ENCODE data around the gene IL17B.
A peak's percentile ranks its signal among the peaks of the same experiment; 100 is the strongest.

IL17B gene

GRCh38 chr5:149348518-149348917 is 30.6 kb downstream of the IL17B start:
- Mint-ChIP-seq H3K27ac (peak overlapping the region; percentile 82), H3K9me3 (no peaks in the 10 kb centered on the region), H3K36me3 (ENCODE audit: low read depth) (peaks cover 74% of the 10 kb centered on the region), H3K4me1 (peaks cover 79% of the 10 kb centered on the region), H3K4me3 (peak overlapping the region; percentile 95), H3K27me3 (no peaks in the 10 kb centered on the region)
- DNase-seq, result no peak
- no peak for ATAC-seq

- peaks cover 58% of the 10 kb centered on the region for H3K4me1 Mint-ChIP-seq
- peak overlapping the region; percentile 94 for H3K27ac Mint-ChIP-seq
- H3K9me3 Mint-ChIP-seq, result no peaks in the 10 kb centered on the region
- no peaks in the 10 kb centered on the region for H3K27me3 Mint-ChIP-seq
- H3K4me3 Mint-ChIP-seq, result peak overlapping the region; percentile 95
- ATAC-seq, result no peak
- peak; percentile 25 for DNase-seq
- H3K36me3 Mint-ChIP-seq (ENCODE audit: low read depth), result peaks cover 51% of the 10 kb centered on the region
These were observed 33.2 kb downstream of the IL17B start for GRCh38 chr5:149345892-149346222.

GRCh38 chr5:149345147-149345891 is 33.8 kb downstream of the IL17B start, which contains the start of gene GRPEL2:
Gene GRPEL2 (plus strand): TSS chr5:149345499. CDS start chr5:149345540, 41 bp downstream.
- ATAC-seq (peak; percentile 99), DNase-seq (peak; percentile 92)
- peaks cover 53% of the 10 kb centered on the region for H3K4me1 Mint-ChIP-seq
- peak within 1 kb of the TSS; percentile 95 for H3K4me3 Mint-ChIP-seq
- peaks cover 45% of the 10 kb centered on the region for H3K36me3 Mint-ChIP-seq (ENCODE audit: low read depth)
- H3K9me3 Mint-ChIP-seq, result no peaks in the 10 kb centered on the region
- H3K27ac Mint-ChIP-seq, result peak within 1 kb of the TSS; percentile 94
- no peaks in the 10 kb centered on the region for H3K27me3 Mint-ChIP-seq

- H3K9me3 Mint-ChIP-seq, result no peaks in the 10 kb centered on the region
- H3K27me3 Mint-ChIP-seq, result no peaks in the 10 kb centered on the region
- peaks cover 34% of the 10 kb centered on the region for H3K36me3 Mint-ChIP-seq (ENCODE audit: low read depth)
- peaks cover 43% of the 10 kb centered on the region for H3K4me1 Mint-ChIP-seq
- peak overlapping the region; percentile 95 for H3K4me3 Mint-ChIP-seq
- no peak for ATAC-seq
- no peak for DNase-seq
- peak overlapping the region; percentile 11 for H3K27ac Mint-ChIP-seq
These were observed 34.9 kb downstream of the IL17B start for GRCh38 chr5:149344151-149344550.

- Mint-ChIP-seq H3K4me1 (peaks cover 20% of the 10 kb centered on the region), H3K36me3 (ENCODE audit: low read depth) (peaks cover 11% of the 10 kb centered on the region), H3K4me3 (no peak overlapping the region), H3K27ac (no peak overlapping the region), H3K27me3 (peaks cover 3% of the 10 kb centered on the region), H3K9me3 (no peaks in the 10 kb centered on the region)
- ATAC-seq, result no peak
- no peak for DNase-seq
These were observed 37.2 kb downstream of the IL17B start for GRCh38 chr5:149341876-149342275.

- Mint-ChIP-seq H3K9me3 (no peaks in the 10 kb centered on the region), H3K27me3 (peaks cover 3% of the 10 kb centered on the region), H3K36me3 (ENCODE audit: low read depth) (peaks cover 6% of the 10 kb centered on the region), H3K4me1 (peaks cover 15% of the 10 kb centered on the region), H3K27ac (no peak overlapping the region), H3K4me3 (no peak overlapping the region)
- DNase-seq (no peak), ATAC-seq (no peak)
These were observed 38.2 kb downstream of the IL17B start for GRCh38 chr5:149340920-149341319.

- Mint-ChIP-seq H3K4me1 (no peaks in the 10 kb centered on the region), H3K27ac (no peak overlapping the region), H3K36me3 (ENCODE audit: low read depth) (no peaks in the 10 kb centered on the region), H3K9me3 (no peaks in the 10 kb centered on the region), H3K4me3 (no peak overlapping the region), H3K27me3 (peaks cover 3% of the 10 kb centered on the region)
- ATAC-seq, result no peak
- DNase-seq, result no peak
These were observed 40.7 kb downstream of the IL17B start for GRCh38 chr5:149338364-149338763.

- no peak for ATAC-seq
- Mint-ChIP-seq H3K27me3 (peaks cover 3% of the 10 kb centered on the region), H3K9me3 (no peaks in the 10 kb centered on the region), H3K27ac (no peak overlapping the region), H3K4me3 (no peak overlapping the region), H3K36me3 (ENCODE audit: low read depth) (no peaks in the 10 kb centered on the region), H3K4me1 (no peaks in the 10 kb centered on the region)
- no peak for DNase-seq
These were observed 41.4 kb downstream of the IL17B start for GRCh38 chr5:149337736-149338135.

DNA sequence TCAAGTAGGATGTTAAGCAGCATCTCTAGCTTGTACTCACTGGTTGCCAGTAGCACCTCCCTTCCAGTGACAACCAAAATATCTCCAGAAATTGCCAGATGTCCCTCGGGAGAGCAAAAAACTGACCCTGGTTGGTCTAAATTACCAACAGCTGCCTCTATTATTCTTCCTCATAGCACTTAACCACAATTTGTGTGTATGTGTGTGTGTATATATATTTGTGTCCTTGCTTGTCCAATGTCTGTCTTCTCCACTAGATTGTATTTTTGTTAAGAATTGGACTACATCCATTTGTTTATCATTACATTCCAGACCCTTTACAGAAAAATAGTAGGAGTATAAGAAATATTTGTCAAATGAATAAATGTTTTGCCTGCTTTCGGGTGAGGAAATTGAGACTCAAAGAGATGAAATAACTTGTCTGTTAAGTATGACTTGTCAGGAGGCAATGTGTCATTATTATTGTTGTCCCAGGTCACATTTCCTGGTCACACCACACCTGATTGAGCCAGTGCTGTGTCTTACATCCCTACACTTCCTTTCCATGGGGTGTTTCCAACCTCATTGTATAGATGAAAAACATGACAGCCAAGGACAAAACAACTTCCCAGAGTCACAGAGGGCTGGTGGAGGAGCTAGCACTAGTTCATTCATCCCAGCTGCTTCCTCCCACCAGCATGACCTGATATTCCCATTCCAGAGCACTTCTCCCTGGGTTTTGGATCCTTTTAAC is 45.2 kb downstream of the IL17B start:
- no peak overlapping the region for H3K4me3 Mint-ChIP-seq
- no peaks in the 10 kb centered on the region for H3K4me1 Mint-ChIP-seq
- no peaks in the 10 kb centered on the region for H3K36me3 Mint-ChIP-seq (ENCODE audit: low read depth)
- no peak overlapping the region for H3K27ac Mint-ChIP-seq
- ATAC-seq (no peak), DNase-seq (no peak)
- peaks cover 3% of the 10 kb centered on the region for H3K27me3 Mint-ChIP-seq
- no peaks in the 10 kb centered on the region for H3K9me3 Mint-ChIP-seq

- Mint-ChIP-seq H3K27ac (no peak overlapping the region), H3K36me3 (ENCODE audit: low read depth) (no peaks in the 10 kb centered on the region), H3K27me3 (no peaks in the 10 kb centered on the region), H3K4me3 (no peak overlapping the region), H3K9me3 (no peaks in the 10 kb centered on the region), H3K4me1 (no peaks in the 10 kb centered on the region)
- no peak for DNase-seq
- ATAC-seq, result no peak
These were observed 50.9 kb downstream of the IL17B start for GRCh38 chr5:149328177-149328576.

GRCh38 chr5:149326611-149327010 is 52.5 kb downstream of the IL17B start:
- H3K9me3 Mint-ChIP-seq, result no peaks in the 10 kb centered on the region
- ATAC-seq, result no peak

DNA sequence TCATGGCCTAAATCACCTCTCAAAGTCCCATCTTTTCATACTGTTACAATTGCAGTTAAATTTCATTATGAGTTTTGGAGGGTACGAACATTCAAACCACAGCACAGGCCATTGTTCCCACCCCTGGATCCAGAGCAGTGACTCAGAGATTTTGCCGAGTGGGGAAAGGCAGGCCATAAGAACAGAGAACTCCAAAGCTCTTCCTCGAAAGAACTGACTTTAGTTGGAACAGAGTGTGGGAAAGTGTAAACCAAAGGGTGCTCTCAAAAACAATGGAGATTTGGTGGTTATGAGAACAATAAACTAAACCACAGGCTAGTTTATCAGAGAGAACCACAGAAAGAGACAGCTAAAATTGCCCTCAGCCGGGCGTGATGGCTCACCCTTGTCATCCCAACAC is 53.2 kb downstream of the IL17B start:
- ATAC-seq (no peak), DNase-seq (no peak)
- Mint-ChIP-seq H3K36me3 (ENCODE audit: low read depth) (no peaks in the 10 kb centered on the region), H3K27ac (no peak overlapping the region), H3K4me1 (no peaks in the 10 kb centered on the region), H3K4me3 (no peak overlapping the region), H3K27me3 (no peaks in the 10 kb centered on the region), H3K9me3 (no peaks in the 10 kb centered on the region)

More at GRCh38 chr5:149326611-149327010, 52.5 kb downstream of the IL17B start:
- DNase-seq, result no peak
- Mint-ChIP-seq H3K4me3 (no peak overlapping the region), H3K4me1 (no peaks in the 10 kb centered on the region), H3K27me3 (no peaks in the 10 kb centered on the region), H3K27ac (no peak overlapping the region), H3K36me3 (ENCODE audit: low read depth) (no peaks in the 10 kb centered on the region)

GRCh38 chr5:149325166-149325735 is 53.8 kb downstream of the IL17B start:
- Mint-ChIP-seq H3K4me3 (no peak overlapping the region), H3K4me1 (no peaks in the 10 kb centered on the region), H3K9me3 (no peaks in the 10 kb centered on the region), H3K27me3 (no peaks in the 10 kb centered on the region), H3K36me3 (ENCODE audit: low read depth) (no peaks in the 10 kb centered on the region), H3K27ac (no peak overlapping the region)
- DNase-seq (no peak), ATAC-seq (no peak)

DNA sequence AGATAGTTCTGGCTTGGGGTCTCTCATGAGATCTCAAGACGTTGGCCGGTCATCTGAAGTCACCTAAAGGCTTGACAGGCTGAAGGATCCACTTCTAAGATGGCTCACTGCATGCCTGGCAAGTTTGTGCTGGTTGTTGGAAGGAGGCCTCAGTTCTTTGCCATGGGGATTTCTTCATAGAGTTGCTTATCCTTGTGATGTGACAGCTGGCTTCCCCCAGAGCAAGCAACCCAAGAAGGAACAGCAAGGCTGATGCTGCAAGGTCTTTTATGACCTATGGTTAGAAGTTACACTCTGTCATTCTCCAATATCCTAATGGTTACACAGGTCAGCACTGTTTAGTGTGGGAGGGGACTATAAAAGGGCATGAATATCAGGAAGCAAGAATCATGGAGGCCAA is 54.5 kb downstream of the IL17B start:
- ATAC-seq, result no peak
- Mint-ChIP-seq H3K36me3 (ENCODE audit: low read depth) (no peaks in the 10 kb centered on the region), H3K27me3 (no peaks in the 10 kb centered on the region)

More for the DNA sequence above, 54.5 kb downstream of the IL17B start:
- Mint-ChIP-seq H3K4me3 (no peak overlapping the region), H3K27ac (no peak overlapping the region), H3K9me3 (no peaks in the 10 kb centered on the region), H3K4me1 (no peaks in the 10 kb centered on the region)
- DNase-seq, result no peak

Measured in activated naive CD8-positive, alpha-beta T cell treated with anti-CD3 and anti-CD28 coated beads, Interleukin-2, amount 50 U/mL, for 24 hours (primary cell).